Neural cell (in vitro differentiated cells): ENCODE measurements around the gene PDE3A.

Source experiments
- EZH2 ChIP-seq: fragments of 200-600, 300-800 bp; shearing (Covaris generic), sonication (generic); IDR thresholded peaks from 2 replicates; pipeline ENCODE4 v1.6.1; 2014; ENCODE audit warnings: antibody characterized with exemption, low read length, borderline replicate concordance, mild to moderate bottlenecking; ENCODE audit not compliant: insufficient read depth, poor library complexity, severe bottlenecking
- TF ChIP-seq, protein P1 (sequence below): fragments of 450-650 bp; IDR thresholded peaks from 2 replicates; pipeline ENCODE4 v1.5.1; 2014; ENCODE audit warnings: antibody characterized with exemption, mild to moderate bottlenecking, moderate library complexity; ENCODE audit not compliant: poor library complexity, severe bottlenecking
- TF ChIP-seq, protein P2 (sequence below): IDR thresholded peaks from 2 replicates; pipeline ENCODE4 v1.6.1; 2012; ENCODE audit warnings: borderline replicate concordance

DNA sequence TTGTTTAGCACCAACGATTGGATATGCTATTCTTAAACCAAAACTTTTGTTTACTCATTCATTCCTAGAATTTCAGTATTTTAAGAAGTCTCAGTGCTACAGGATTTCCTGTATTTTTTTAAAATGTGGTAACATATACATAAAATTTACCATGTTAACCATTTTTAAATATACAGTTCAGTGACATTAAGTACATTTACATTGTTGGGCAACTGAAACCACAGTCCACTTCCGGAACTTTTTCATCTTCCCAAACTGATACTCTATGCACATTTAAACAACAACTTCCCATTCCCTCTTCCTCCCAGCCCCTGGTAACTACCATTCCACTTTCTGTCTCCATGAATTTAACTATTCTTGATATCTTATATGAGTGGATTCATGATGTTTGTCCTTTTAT lies 30.3 kb downstream of the PDE3A start:
- TF ChIP-seq, protein P1, sequence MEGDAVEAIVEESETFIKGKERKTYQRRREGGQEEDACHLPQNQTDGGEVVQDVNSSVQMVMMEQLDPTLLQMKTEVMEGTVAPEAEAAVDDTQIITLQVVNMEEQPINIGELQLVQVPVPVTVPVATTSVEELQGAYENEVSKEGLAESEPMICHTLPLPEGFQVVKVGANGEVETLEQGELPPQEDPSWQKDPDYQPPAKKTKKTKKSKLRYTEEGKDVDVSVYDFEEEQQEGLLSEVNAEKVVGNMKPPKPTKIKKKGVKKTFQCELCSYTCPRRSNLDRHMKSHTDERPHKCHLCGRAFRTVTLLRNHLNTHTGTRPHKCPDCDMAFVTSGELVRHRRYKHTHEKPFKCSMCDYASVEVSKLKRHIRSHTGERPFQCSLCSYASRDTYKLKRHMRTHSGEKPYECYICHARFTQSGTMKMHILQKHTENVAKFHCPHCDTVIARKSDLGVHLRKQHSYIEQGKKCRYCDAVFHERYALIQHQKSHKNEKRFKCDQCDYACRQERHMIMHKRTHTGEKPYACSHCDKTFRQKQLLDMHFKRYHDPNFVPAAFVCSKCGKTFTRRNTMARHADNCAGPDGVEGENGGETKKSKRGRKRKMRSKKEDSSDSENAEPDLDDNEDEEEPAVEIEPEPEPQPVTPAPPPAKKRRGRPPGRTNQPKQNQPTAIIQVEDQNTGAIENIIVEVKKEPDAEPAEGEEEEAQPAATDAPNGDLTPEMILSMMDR, result no peak
- TF ChIP-seq, protein P2, sequence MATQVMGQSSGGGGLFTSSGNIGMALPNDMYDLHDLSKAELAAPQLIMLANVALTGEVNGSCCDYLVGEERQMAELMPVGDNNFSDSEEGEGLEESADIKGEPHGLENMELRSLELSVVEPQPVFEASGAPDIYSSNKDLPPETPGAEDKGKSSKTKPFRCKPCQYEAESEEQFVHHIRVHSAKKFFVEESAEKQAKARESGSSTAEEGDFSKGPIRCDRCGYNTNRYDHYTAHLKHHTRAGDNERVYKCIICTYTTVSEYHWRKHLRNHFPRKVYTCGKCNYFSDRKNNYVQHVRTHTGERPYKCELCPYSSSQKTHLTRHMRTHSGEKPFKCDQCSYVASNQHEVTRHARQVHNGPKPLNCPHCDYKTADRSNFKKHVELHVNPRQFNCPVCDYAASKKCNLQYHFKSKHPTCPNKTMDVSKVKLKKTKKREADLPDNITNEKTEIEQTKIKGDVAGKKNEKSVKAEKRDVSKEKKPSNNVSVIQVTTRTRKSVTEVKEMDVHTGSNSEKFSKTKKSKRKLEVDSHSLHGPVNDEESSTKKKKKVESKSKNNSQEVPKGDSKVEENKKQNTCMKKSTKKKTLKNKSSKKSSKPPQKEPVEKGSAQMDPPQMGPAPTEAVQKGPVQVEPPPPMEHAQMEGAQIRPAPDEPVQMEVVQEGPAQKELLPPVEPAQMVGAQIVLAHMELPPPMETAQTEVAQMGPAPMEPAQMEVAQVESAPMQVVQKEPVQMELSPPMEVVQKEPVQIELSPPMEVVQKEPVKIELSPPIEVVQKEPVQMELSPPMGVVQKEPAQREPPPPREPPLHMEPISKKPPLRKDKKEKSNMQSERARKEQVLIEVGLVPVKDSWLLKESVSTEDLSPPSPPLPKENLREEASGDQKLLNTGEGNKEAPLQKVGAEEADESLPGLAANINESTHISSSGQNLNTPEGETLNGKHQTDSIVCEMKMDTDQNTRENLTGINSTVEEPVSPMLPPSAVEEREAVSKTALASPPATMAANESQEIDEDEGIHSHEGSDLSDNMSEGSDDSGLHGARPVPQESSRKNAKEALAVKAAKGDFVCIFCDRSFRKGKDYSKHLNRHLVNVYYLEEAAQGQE, result no peak
- no peak for TF ChIP-seq EZH2
